Measurements from ENCODE around the gene AGBL2. TPM values are rescaled to one million over a fixed set of nuclear protein-coding genes. Genes with fewer than 3 reads are reported as not detected.

The AGBL2 gene
- total RNA-seq, 1 experiment from 2014 or later, result 3.0 TPM

GRCh38 chr11:47659276-47659675 is 55.9 kb downstream of the AGBL2 start:
- no peak overlapping the region for H2AK5ac ChIP-seq (ENCODE audit: insufficient read length, low read length)
- no peak overlapping the region for H2BK15ac ChIP-seq (ENCODE audit: low read depth, low read length)
- no peak overlapping the region for H2BK20ac ChIP-seq (ENCODE audit: low read depth, low read length, poor library complexity, severe bottlenecking)
- no peak overlapping the region for H4K91ac ChIP-seq (ENCODE audit: insufficient read length, low read depth, low read length)
- DNase-seq, result no peak
- no peak overlapping the region for H3K18ac ChIP-seq (ENCODE audit: insufficient read length, low read depth, low read length)
- no peaks in the 10 kb centered on the region for H3K79me2 ChIP-seq (ENCODE audit: insufficient read depth, low read length)
- no peak overlapping the region for H3K9ac ChIP-seq (ENCODE audit: extremely low read depth, insufficient read length, low read length)
- H3K14ac ChIP-seq (ENCODE audit: insufficient read depth, low read length), result no peak overlapping the region
- no peak overlapping the region for H3K4me2 ChIP-seq (ENCODE audit: insufficient read depth, insufficient read length, low read length)
- H3K27me3 Mint-ChIP-seq (ENCODE audit: low read depth), result 0 out of 2 replicates have a peak, but pooled peaks cover 2% of the 10 kb centered on the region
- no peaks in the 10 kb centered on the region for H3K4me1 ChIP-seq (ENCODE audit: insufficient read depth, low read length)
- H2BK120ac ChIP-seq (ENCODE audit: low read depth, low read length, poor library complexity, severe bottlenecking), result no peak overlapping the region
- H4K8ac ChIP-seq (replicated peaks; ENCODE audit: insufficient read length, low read depth, low read length), result no peak overlapping the region
- no peak overlapping the region for H3T11ph ChIP-seq (ENCODE audit: low read length)
- H3K27ac ChIP-seq (ENCODE audit: insufficient read length, low read depth, low read length), result no peak overlapping the region
- H3K23ac ChIP-seq (ENCODE audit: insufficient read length, low read depth, low read length), result no peak overlapping the region
- no peak overlapping the region for H3K4me3 Mint-ChIP-seq
- H3K23me2 ChIP-seq (ENCODE audit: insufficient read length, low read depth, low read length, poor library complexity, severe bottlenecking), result no peaks in the 10 kb centered on the region
- H3K36me3 Mint-ChIP-seq (ENCODE audit: insufficient read depth in 1 of 3, low read depth in 3 of 3), result no peaks in the 10 kb centered on the region
- H2BK12ac ChIP-seq (ENCODE audit: insufficient read length, low read depth, low read length), result no peak overlapping the region
- no peaks in the 10 kb centered on the region for H4K20me1 ChIP-seq (ENCODE audit: control insufficient read depth, insufficient read depth, insufficient read length)
- H3K79me1 ChIP-seq (ENCODE audit: insufficient read depth, low read depth, low read length, poor library complexity, severe bottlenecking), result no peaks in the 10 kb centered on the region
- H3K27ac Mint-ChIP-seq, result no peak overlapping the region
- WGBS (ENCODE audit: extremely low coverage, insufficient read length, low lambda C conversion rate), result no CpG with 5 or more reads among the region's 4 CpGs
- TF ChIP-seq CTCF (conservative IDR thresholded peaks at IDR 0.05), result no peak
- H3K56ac ChIP-seq (ENCODE audit: insufficient read length, low read depth, low read length), result no peak overlapping the region
- H3K9me3 Mint-ChIP-seq, result no peaks in the 10 kb centered on the region
- H4K5ac ChIP-seq (ENCODE audit: insufficient read length, low read depth, low read length), result no peak overlapping the region
- no peak overlapping the region for H2BK5ac ChIP-seq (ENCODE audit: insufficient read length, low read length)
- no peaks in the 10 kb centered on the region for H3K27me3 ChIP-seq (ENCODE audit: insufficient read depth, low read length)
- H2AFZ ChIP-seq (ENCODE audit: low read length), result no peak overlapping the region
- H3K4ac ChIP-seq (ENCODE audit: low read depth, low read length), result no peak overlapping the region
- H3K4me1 Mint-ChIP-seq, result peaks cover 3 to 5% of the 10 kb centered on the region in 2 experiments; a peak in 2 of 4 replicates
- no peaks in the 10 kb centered on the region for H3K9me3 ChIP-seq (ENCODE audit: control insufficient read depth, low read depth, low read length)

Measured in H9 (cell line).